Measurements from ENCODE around the gene PDE6A. TPM values are rescaled to one million over a fixed set of nuclear protein-coding genes. Genes with fewer than 3 reads are reported as not detected.

Gene PDE6A
- total RNA-seq (2014; rRNA removed; shearing (Covaris generic)), result 0.11 and 0.49 TPM in 2 replicates

DNA sequence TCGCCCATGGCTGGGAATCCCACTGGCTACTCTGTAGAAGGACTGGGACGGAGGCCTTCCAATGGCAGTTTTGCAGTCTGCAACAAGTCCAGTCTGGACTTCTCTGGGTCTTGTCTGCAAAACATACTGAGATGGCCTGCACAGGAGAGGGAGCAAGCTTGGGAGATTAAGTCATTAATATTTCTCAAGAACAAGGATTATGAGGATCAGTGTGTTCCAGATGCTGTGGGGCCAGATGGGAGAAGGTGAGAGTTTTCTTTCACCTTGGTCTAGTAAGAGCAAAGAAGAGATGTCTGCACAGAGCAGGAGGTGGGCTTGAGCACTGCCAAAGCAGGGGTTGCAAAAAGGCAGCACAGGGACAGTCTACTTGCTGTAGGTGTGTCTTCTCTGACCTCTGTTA lies at the start of gene PDE6A:
PDE6A (minus strand) TSS at position 128 of the 400 bp plus-strand sequence; CDS start at position 8, 120 bp downstream.

DNA sequence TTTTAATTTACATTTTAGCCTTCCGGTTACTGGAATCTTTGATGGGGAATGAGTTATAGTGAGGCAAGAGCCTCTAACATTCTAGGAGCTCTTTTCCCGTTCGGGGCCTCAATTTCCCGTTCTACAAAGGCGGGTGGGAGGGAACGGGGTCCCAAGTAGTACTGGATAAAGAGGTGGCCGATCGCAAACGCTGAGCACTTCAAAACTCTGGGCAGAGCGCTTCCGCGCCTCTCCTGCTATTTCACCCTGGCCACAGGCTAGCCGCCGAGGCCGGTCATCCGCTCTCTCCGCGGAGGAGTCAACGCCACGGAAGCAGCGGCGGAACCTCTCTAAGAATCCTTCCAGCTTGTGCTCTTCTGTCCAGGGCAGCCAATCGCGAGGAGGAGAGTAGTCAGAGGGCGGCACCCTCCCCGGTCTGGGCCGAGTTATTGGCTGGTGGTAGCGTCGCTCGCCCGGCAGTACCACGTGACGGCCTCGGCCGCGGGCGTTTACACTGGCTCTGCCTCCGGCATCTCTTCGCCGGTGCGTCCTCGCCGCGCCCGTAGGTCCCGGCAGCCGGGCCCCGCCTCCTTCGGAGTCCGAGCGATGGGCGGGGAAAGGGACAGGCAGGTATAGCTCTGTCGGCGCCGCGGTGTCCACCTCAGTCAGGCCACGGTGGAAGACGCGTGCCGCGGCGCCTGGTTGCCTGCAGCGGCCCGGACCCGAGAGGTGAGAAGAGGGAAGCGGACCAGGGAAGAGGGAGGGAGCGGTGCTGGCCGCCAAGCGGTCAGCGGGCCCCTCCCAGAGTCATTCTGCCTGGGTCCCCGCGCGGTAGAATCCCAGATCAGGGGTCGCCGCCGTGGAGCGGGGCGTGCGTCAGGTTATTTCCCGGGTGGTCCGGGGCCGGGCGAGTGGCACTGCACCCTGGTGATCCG lies 15.9 kb upstream of the PDE6A start, which contains the start of gene SLC26A2:
SLC26A2 (plus strand) TSS at position 487 of the 914 bp plus-strand sequence. CDS start 16,895 bp downstream, outside the sequence.

Small RNA genes within 50 kb of the gene (small RNA-seq; reads per million reads assigned to genes)
- not detected for gene RF00019

Other genes with a start within 250 kb of the PDE6A start
- 1.1 and 2.1 TPM in 2 replicates for gene PPARGC1B, start 214.5 kb downstream of the PDE6A start, total RNA-seq (2014; rRNA removed; shearing (Covaris generic))
- gene SLC26A2, start 16.0 kb upstream of the PDE6A start, total RNA-seq (2014; rRNA removed; shearing (Covaris generic)), result 169 and 183 TPM in 2 replicates
- gene TIGD6, start 55.9 kb upstream of the PDE6A start, total RNA-seq (2014; rRNA removed; shearing (Covaris generic)), result 5.7 and 7.5 TPM in 2 replicates
- 40.6 and 48.4 TPM in 2 replicates for gene HMGXB3, start 55.9 kb upstream of the PDE6A start, total RNA-seq (2014; rRNA removed; shearing (Covaris generic))
- gene CSF1R, start 141.8 kb upstream of the PDE6A start, total RNA-seq (2014; rRNA removed; shearing (Covaris generic)), result 0.08 TPM in 1 of 2 replicates, not detected in the other
- 4.9 and 6.1 TPM in 2 replicates for gene PDGFRB, start 211.1 kb upstream of the PDE6A start, total RNA-seq (2014; rRNA removed; shearing (Covaris generic))
- not detected in 2 replicates for gene CDX1, start 222.0 kb upstream of the PDE6A start, total RNA-seq (2014; rRNA removed; shearing (Covaris generic))
- not detected in 2 replicates for gene SLC6A7, start 245.3 kb upstream of the PDE6A start, total RNA-seq (2014; rRNA removed; shearing (Covaris generic))

All from A375 (cell line).